Activated CD4-positive, alpha-beta T cell treated with anti-CD3 and anti-CD28 coated beads, Interleukin-2, amount 50 U/mL, for 4 hours (primary cell): ENCODE data around the gene NT5DC2.

Experiments
- DNase-seq, 2 experiments: peaks; one replicate each; pipeline ENCODE4 v3.0.0-alpha.2; 2020

NT5DC2 gene

GRCh38 chr3:52487788-52488691 lies 45.6 kb downstream of the NT5DC2 start:
- no peak for DNase-seq

GRCh38 chr3:52487050-52487787 lies 46.4 kb downstream of the NT5DC2 start:
- DNase-seq, result no peak

DNA sequence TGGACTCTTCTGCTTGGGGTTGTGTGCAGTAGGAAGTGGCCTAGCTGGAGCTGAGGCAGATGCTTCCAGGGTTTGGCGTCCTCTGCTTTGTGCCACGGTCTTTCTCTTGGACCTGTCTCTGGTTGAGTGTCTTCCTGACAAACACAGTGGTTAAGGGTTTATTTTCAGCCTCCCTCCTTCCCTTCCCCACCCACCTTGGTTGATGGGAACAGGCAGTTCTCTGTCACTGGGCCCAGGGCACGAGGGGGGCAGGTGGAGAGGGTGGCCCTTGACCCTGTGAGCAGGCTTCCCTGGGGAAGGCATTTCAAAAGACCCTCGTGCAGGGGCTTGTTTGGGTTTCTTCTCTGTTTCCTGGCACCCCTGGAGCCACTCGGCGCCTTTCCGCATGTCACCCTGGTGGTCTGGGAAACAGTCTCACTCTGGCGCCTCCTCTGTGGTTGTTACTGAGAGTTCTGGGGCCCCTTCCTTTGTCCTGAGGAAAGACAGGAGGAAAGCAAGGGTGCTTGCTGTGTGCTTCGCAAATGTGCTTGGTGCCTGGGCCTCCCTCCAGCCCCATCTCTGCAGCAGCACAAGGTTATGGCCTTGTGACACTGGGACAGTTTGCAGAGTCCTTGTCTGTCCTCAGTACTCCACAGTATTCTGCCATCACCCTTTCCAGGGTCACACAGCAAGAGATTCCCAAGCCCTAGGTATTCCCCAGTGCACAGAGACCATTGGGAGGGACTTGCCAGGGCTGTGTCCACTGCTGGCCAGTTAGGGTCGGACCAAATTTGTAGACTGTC lies 48.8 kb downstream of the NT5DC2 start:
- no peak for DNase-seq

DNA sequence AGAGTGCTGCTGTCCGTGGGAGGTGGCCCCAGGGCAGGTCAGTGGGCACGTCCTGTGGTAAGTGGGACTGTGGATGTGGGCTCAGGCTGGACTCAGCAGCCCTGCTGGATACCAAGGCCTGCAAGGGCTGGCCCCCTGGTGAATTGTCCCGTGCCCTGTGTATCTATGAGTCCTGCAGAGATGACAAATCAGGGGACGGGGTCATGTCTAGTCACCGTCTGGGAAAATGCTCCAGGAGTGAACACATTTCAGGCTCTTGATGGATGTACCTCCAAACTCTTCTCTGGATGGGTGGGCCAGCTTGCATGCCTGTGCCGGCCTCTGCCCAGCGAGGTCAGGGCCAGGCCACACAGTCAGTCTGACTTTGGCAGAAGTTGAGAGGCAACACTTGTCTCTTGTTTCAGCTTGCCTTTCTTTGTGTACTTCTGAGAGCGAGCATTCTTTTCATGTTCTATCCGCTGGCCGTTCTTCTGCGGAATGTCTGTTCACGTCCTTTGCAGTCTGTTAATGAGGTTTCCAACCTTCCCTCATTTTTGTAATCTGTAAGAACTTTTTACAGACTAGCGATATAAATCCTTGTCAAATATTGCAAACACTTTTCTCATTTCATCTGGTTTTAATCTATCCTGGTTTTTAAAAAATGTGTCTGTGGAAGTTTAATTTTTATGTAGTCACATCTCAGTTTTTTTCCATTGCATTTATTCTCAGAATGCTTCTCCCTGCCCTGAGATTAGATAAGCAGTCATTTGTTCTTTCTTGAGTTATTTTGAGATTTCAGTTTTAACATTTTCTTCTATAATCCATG lies 49.9 kb downstream of the NT5DC2 start:
- no peak for DNase-seq

GRCh38 chr3:52483081-52483480 lies 50.6 kb downstream of the NT5DC2 start:
- DNase-seq, result no peak

GRCh38 chr3:52481819-52482521 lies 51.7 kb downstream of the NT5DC2 start:
- DNase-seq, result no peak

DNA sequence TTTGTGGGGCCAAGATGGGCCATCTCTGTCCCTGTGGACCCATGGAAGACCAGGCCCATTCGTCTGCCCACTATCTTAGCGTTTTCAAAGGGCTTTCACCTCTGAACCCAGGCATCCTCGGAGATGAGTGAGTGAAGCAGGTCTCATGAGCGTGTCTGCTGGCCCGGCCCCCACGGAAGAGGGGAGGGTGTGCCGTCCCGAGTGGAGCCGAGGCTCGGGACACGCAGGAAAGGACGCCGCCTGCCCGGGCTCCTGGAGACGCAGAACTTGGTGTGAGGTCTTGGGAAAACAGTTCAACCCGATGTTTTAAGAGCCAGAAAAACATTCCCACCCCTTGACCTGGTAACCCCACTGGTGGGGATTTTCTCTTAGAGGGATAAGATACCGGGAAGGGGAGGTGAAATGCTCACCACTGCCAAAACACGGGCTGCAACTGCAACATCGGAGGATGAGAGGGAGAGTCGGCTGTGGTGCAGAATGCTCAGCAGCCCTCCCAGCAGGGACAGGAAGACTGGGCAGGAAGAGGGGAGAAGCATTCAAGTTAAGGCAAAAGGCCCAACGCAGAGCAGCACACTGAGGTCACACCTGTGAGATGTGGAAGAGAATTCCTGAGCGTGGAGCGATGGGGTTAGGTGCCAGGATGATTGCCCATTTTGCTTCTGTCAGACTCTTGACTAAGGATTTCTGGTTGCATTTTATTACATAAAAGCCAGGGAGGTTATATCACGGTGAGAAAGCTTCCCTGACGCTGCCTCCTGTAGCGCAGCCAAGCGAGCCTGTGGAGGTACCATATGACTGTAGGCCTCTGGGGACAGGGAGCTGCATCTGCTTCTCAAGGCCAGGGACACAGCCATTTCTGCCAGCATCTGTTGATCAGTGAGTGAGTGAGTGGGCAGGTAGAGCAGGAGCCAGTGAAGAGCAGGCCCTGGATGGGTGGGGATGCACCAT lies 52.6 kb downstream of the NT5DC2 start:
- DNase-seq, result no peak

DNA sequence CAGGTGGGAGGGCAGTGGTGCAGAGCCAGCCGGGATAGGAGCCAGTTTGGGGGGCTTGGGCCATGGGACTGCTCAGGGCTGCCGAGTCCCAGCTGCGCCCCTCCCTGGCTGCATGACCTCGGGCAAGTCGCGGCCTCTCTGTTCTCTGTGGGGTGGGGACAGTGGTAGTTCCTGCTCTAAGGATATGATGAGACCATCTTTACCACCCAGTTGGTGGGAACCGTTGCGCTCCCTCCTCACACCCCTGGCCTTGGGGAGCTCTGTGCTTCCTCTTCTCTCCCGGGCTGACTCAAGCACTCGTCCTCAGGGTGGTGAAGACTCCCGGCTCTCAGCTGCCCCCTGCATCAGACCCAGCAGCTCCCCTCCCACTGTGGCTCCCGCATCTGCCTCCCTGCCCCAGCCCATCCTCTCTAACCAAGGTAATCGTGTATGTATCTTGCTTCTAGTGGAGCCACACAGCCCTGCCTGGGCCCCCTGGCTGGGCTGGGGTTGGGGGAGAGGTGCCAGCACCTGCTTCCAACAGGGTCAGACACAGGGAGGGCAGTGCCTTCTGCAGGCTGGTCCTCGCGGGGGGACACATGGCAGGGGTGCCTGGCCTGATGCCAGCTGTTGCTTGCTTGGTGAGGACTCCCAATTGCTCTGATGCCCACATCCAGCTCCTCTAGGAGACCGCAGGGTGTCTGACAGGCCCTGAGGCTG lies 53.6 kb downstream of the NT5DC2 start:
- DNase-seq, result no peak

GRCh38 chr3:52479037-52479876 lies 54.4 kb downstream of the NT5DC2 start:
- no peak for DNase-seq

GRCh38 chr3:52477796-52478095 lies 55.9 kb downstream of the NT5DC2 start:
- DNase-seq, result no peak

- no peak for DNase-seq
Measured at GRCh38 chr3:52477076-52477795, 56.4 kb downstream of the NT5DC2 start.
